HFFc6 (cell line): Measurements from ENCODE around the gene HNRNPU. TPM values are rescaled to one million over a fixed set of nuclear protein-coding genes. Genes with fewer than 3 reads are reported as not detected.

Experiments used
- DNase-seq: peaks from one replicate; pipeline ENCODE4 v3.0.0-alpha.2; 2018
- H3K27ac Mint-ChIP-seq: 2 replicates; pipeline ENCODE4 v1.8.0; 2020; ENCODE audit warnings: mild to moderate bottlenecking, mixed read lengths
- H3K27me3 Mint-ChIP-seq: 2 replicates; pipeline ENCODE4 v1.8.0; 2021; ENCODE audit warnings: mild to moderate bottlenecking, moderate library complexity, mixed read lengths; ENCODE audit not compliant: insufficient read depth
- H3K36me3 Mint-ChIP-seq: 2 replicates; pipeline ENCODE4 v1.8.0; 2021; ENCODE audit warnings: low read depth, mixed read lengths
- H3K4me1 Mint-ChIP-seq: 2 replicates; pipeline ENCODE4 v1.8.0; 2020; ENCODE audit warnings: low read depth, mixed read lengths
- H3K4me3 Mint-ChIP-seq: 2 replicates; pipeline ENCODE4 v1.8.0; 2020; ENCODE audit warnings: mild to moderate bottlenecking, moderate library complexity, mixed read lengths
- H3K9me3 Mint-ChIP-seq: 2 replicates; pipeline ENCODE4 v1.8.0; 2020; ENCODE audit warnings: mild to moderate bottlenecking, mixed read lengths
- CTCF ChIP-seq: fragments of 200-600 bp; sonication (generic); IDR thresholded peaks from 2 replicates; pipeline ENCODE4 v1.5.0; 2021; ENCODE audit warnings: antibody characterized with exemption, mild to moderate bottlenecking
- total RNA-seq, 6 experiments: library from RNA; stranded (reverse); fragmentation: NEBNext Ultra II Directional; extraction: Animal tissue kit (Norgen Biotek cat#: 25700); gene quantifications; 2 replicates in 1 of 6; 3 replicates in 5 of 6; pipeline ENCODE4 v1.2.3, GENCODE V29; 2021

HNRNPU gene
- total RNA-seq, 6 experiments from 2014 or later, result 266 to 344 (median 322) TPM

GRCh38 chr1:244866355-244866754 lies 2.0 kb upstream of the HNRNPU start:
- H3K27me3 Mint-ChIP-seq, result peaks cover 8% of the 10 kb centered on the region
- H3K9me3 Mint-ChIP-seq, result no peaks in the 10 kb centered on the region
- no peak for TF ChIP-seq CTCF
- no peak for DNase-seq
- no peak overlapping the region for H3K4me3 Mint-ChIP-seq
- peaks cover 19% of the 10 kb centered on the region for H3K36me3 Mint-ChIP-seq
- peaks cover 19% of the 10 kb centered on the region for H3K4me1 Mint-ChIP-seq
- H3K27ac Mint-ChIP-seq, result no peak overlapping the region

GRCh38 chr1:244865820-244866219 lies 1.5 kb upstream of the HNRNPU start:
- no peak for DNase-seq
- Mint-ChIP-seq H3K4me3 (no peak overlapping the region), H3K27ac (peak overlapping the region; percentile 94; the same call in 1 of the 2 replicates), H3K4me1 (peaks cover 24% of the 10 kb centered on the region), H3K27me3 (peaks cover 8% of the 10 kb centered on the region), H3K36me3 (peaks cover 24% of the 10 kb centered on the region), H3K9me3 (no peaks in the 10 kb centered on the region)
- no peak for TF ChIP-seq CTCF

- H3K36me3 Mint-ChIP-seq, result peaks cover 31% of the 10 kb centered on the region
Observed at GRCh38 chr1:244865028-244865371, 657 bp upstream of the HNRNPU start.

GRCh38 chr1:244863491-244864252 lies 671 bp downstream of the HNRNPU start:
- Mint-ChIP-seq H3K27me3 (peaks cover 8% of the 10 kb centered on the region), H3K27ac (peak overlapping the region; percentile 94), H3K4me1 (peaks cover 42% of the 10 kb centered on the region), H3K4me3 (peak overlapping the region; percentile 98), H3K36me3 (peaks cover 37% of the 10 kb centered on the region), H3K9me3 (no peaks in the 10 kb centered on the region)
- DNase-seq, result no peak
- TF ChIP-seq CTCF, result no peak

More at GRCh38 chr1:244865028-244865371, 657 bp upstream of the HNRNPU start:
- H3K4me3 Mint-ChIP-seq, result peak overlapping the region; percentile 98
- peaks cover 8% of the 10 kb centered on the region for H3K27me3 Mint-ChIP-seq
- H3K9me3 Mint-ChIP-seq, result no peaks in the 10 kb centered on the region
- no peak for TF ChIP-seq CTCF
- peak overlapping the region; percentile 94 for H3K27ac Mint-ChIP-seq
- DNase-seq, result no peak
- peaks cover 32% of the 10 kb centered on the region for H3K4me1 Mint-ChIP-seq

- H3K4me1 Mint-ChIP-seq, result peaks cover 44% of the 10 kb centered on the region
- peak overlapping the region; percentile 93 for H3K27ac Mint-ChIP-seq
- H3K4me3 Mint-ChIP-seq, result peak overlapping the region; percentile 98
- DNase-seq, result peak; percentile 89
- H3K36me3 Mint-ChIP-seq, result peaks cover 42% of the 10 kb centered on the region
- peaks cover 8% of the 10 kb centered on the region for H3K27me3 Mint-ChIP-seq
- no peak for TF ChIP-seq CTCF
- no peaks in the 10 kb centered on the region for H3K9me3 Mint-ChIP-seq
Observed at GRCh38 chr1:244862699-244863490, 1.4 kb downstream of the HNRNPU start.
